ENCODE measurements around the gene LBH.

Gene LBH

GRCh38 chr2:30209227-30209626 is 22.1 kb upstream of the LBH start:
- no peak for DNase-seq
- in situ Hi-C loops (cut with HindIII; ENCODE audit: low pct_ligation_motif_present, low pct_unique_long_range_greater_than_20kb, low sequenced_read_pairs): loop anchor here (25.0 kb wide), 1 partner anchor 453 kb away; no protein-coding TSS in a partner anchor

GRCh38 chr2:30213326-30213725 is 18.0 kb upstream of the LBH start:
- no peak for DNase-seq
- in situ Hi-C loops (cut with HindIII; ENCODE audit: low pct_ligation_motif_present, low pct_unique_long_range_greater_than_20kb, low sequenced_read_pairs): loop anchor here (25.0 kb wide), 1 partner anchor 449 kb away; no protein-coding TSS in a partner anchor

GRCh38 chr2:30213907-30214463 is 17.3 kb upstream of the LBH start:
- DNase-seq: no peak
- in situ Hi-C loops (cut with HindIII; ENCODE audit: low pct_ligation_motif_present, low pct_unique_long_range_greater_than_20kb, low sequenced_read_pairs): loop anchor here (25.0 kb wide), 1 partner anchor 448 kb away; no protein-coding TSS in a partner anchor

- DNase-seq: no peak
- in situ Hi-C loops (cut with HindIII; ENCODE audit: low pct_ligation_motif_present, low pct_unique_long_range_greater_than_20kb, low sequenced_read_pairs): loop anchor here (25.0 kb wide), 1 partner anchor 446 kb away; no protein-coding TSS in a partner anchor
Observed at GRCh38 chr2:30216157-30216556, 15.2 kb upstream of the LBH start.

- no peak for DNase-seq
- in situ Hi-C loops (cut with HindIII; ENCODE audit: low pct_ligation_motif_present, low pct_unique_long_range_greater_than_20kb, low sequenced_read_pairs): loop anchor here (25.0 kb wide), 1 partner anchor 445 kb away; no protein-coding TSS in a partner anchor
Observed at GRCh38 chr2:30217644-30218337, 13.5 kb upstream of the LBH start.

- DNase-seq: no peak
- in situ Hi-C loops (cut with HindIII; ENCODE audit: low pct_ligation_motif_present, low pct_unique_long_range_greater_than_20kb, low sequenced_read_pairs): loop anchor here (25.0 kb wide), 1 partner anchor 444 kb away; no protein-coding TSS in a partner anchor
Observed at GRCh38 chr2:30218338-30218713, 13.0 kb upstream of the LBH start.

GRCh38 chr2:30218814-30219213 is 12.5 kb upstream of the LBH start:
- DNase-seq: no peak
- in situ Hi-C loops (cut with HindIII; ENCODE audit: low pct_ligation_motif_present, low pct_unique_long_range_greater_than_20kb, low sequenced_read_pairs): loop anchor here (25.0 kb wide), 1 partner anchor 443 kb away; no protein-coding TSS in a partner anchor

- DNase-seq: no peak
- in situ Hi-C loops (cut with HindIII; ENCODE audit: low pct_ligation_motif_present, low pct_unique_long_range_greater_than_20kb, low sequenced_read_pairs): loop anchor here (25.0 kb wide), 1 partner anchor 442 kb away; no protein-coding TSS in a partner anchor
Observed at GRCh38 chr2:30219886-30220875, 11.2 kb upstream of the LBH start.

- no peak for DNase-seq
- in situ Hi-C loops (cut with HindIII; ENCODE audit: low pct_ligation_motif_present, low pct_unique_long_range_greater_than_20kb, low sequenced_read_pairs): loop anchor here (25.0 kb wide), 1 partner anchor 441 kb away; no protein-coding TSS in a partner anchor
Observed at GRCh38 chr2:30221531-30221930, 9.8 kb upstream of the LBH start.

GRCh38 chr2:30222031-30222430 is 9.3 kb upstream of the LBH start:
- DNase-seq: no peak
- in situ Hi-C loops (cut with HindIII; ENCODE audit: low pct_ligation_motif_present, low pct_unique_long_range_greater_than_20kb, low sequenced_read_pairs): loop anchor here (25.0 kb wide), 1 partner anchor 440 kb away; no protein-coding TSS in a partner anchor

GRCh38 chr2:30222636-30223360 is 8.5 kb upstream of the LBH start:
- no peak for DNase-seq
- in situ Hi-C loops (cut with HindIII; ENCODE audit: low pct_ligation_motif_present, low pct_unique_long_range_greater_than_20kb, low sequenced_read_pairs): loop anchor here (25.0 kb wide), 1 partner anchor 440 kb away; no protein-coding TSS in a partner anchor

- in situ Hi-C loops (cut with HindIII; ENCODE audit: low pct_ligation_motif_present, low pct_unique_long_range_greater_than_20kb, low sequenced_read_pairs): loop anchor here (25.0 kb wide), 1 partner anchor 439 kb away; no protein-coding TSS in a partner anchor
- DNase-seq: no peak
Observed at GRCh38 chr2:30223413-30223874, 7.9 kb upstream of the LBH start.

GRCh38 chr2:30224151-30224550 is 7.2 kb upstream of the LBH start:
- no peak for DNase-seq
- in situ Hi-C loops (cut with HindIII; ENCODE audit: low pct_ligation_motif_present, low pct_unique_long_range_greater_than_20kb, low sequenced_read_pairs): loop anchor here (25.0 kb wide), 1 partner anchor 438 kb away; no protein-coding TSS in a partner anchor

GRCh38 chr2:30225131-30225762 is 6.1 kb upstream of the LBH start:
- peak; percentile 61 for DNase-seq
- in situ Hi-C loops (cut with HindIII; ENCODE audit: low pct_ligation_motif_present, low pct_unique_long_range_greater_than_20kb, low sequenced_read_pairs): no loop called here

GRCh38 chr2:30226144-30227032 is 4.9 kb upstream of the LBH start:
- no peak for DNase-seq
- in situ Hi-C loops (cut with HindIII; ENCODE audit: low pct_ligation_motif_present, low pct_unique_long_range_greater_than_20kb, low sequenced_read_pairs): no loop called here

- no peak for DNase-seq
- in situ Hi-C loops (cut with HindIII; ENCODE audit: low pct_ligation_motif_present, low pct_unique_long_range_greater_than_20kb, low sequenced_read_pairs): no loop called here
Observed at GRCh38 chr2:30229596-30229995, 1.7 kb upstream of the LBH start.

Data from ACHN (cell line).